Measurements from ENCODE around the gene GDI2. TPM values are rescaled to one million over a fixed set of nuclear protein-coding genes. Genes with fewer than 3 reads are reported as not detected.

The GDI2 gene
- total and polyA plus RNA-seq, 9 of the 15 experiments (the other 6 are each of a cell fraction or from before 2014, with no cell fraction given) = 262 to 424 (median 287) TPM

- in situ Hi-C loops (cut with MboI) (no loop called here), intact Hi-C loops (cut with micrococcal nuclease) (loop anchor here (5.0 kb wide), 3 partner anchors 35 to 80 kb away; partner anchors contain the start of gene FBH1)
- Histone ChIP-seq H3K9ac (ENCODE audit: insufficient read depth in 1 of 2, low read depth in 2 of 2, low read length in 2 of 2) (peak overlapping the region; percentile 97 to 98), H3K79me2 (ENCODE audit: control insufficient read depth, insufficient read depth, low read length) (peaks cover 74% of the 10 kb centered on the region), H3K27ac (ENCODE audit: extremely low read depth, low read depth, low read length) (peak overlapping the region; percentile 98), H4K20me1 (replicated peaks; ENCODE audit: control insufficient read depth, insufficient read depth, low read length) (peaks cover 28% of the 10 kb centered on the region), H3K9me3 (replicated peaks; ENCODE audit: control insufficient read depth, insufficient read depth, low read depth, low read length) (no peaks in the 10 kb centered on the region), H3K4me1 (replicated peaks in 1 of 2; ENCODE audit: control insufficient read depth in 2 of 2, insufficient read depth in 2 of 2, low read length in 2 of 2) (peaks cover 12 to 27% of the 10 kb centered on the region in 2 experiments), H3K27me3 (ENCODE audit: control insufficient read depth in 2 of 2, insufficient read depth in 2 of 2, low read length in 2 of 2) (no peaks in the 10 kb centered on the region), H3K4me3 (peak overlapping the region; percentile 98), H3K36me3 (ENCODE audit: control insufficient read depth, insufficient read depth, low read length) (peaks cover 36% of the 10 kb centered on the region), H3K4me2 (ENCODE audit: insufficient read depth, low read length) (peak overlapping the region; percentile 84), H2AFZ (ENCODE audit: low read depth, low read length) (peak overlapping the region; percentile 82; the same call in 1 of the 2 replicates), H3K9me1 (ENCODE audit: control insufficient read depth, insufficient read depth, low read length) (no peaks in the 10 kb centered on the region)
- ChIA-PET POLR2A (interaction anchor here (0.6 to 3.4 kb wide), 10 partner anchors 8 to 589 kb away, joined by 3 to 19 read pairs (median 5); partner anchors contain the start of genes ANKRD16 and FBH1), CTCF (ENCODE audit: low intra/inter-chr PET ratio) (interaction anchor here (1.0 kb wide), 1 partner anchor 277 kb away, joined by 5 read pairs; the partner anchor contains the start of gene RBM17)
- FAIRE-seq (no peak), ATAC-seq (peak; percentile 69), DNase-seq (ENCODE audit: extremely low read depth in 1 of 4, low spot score in 3 of 4) (peak; percentile 53 to 62 (median 61))
- BruUV-seq (replicated peaks) = TSS peak; percentile 32
- 0% methylated on average over 24 of the region's 49 CpGs for WGBS (ENCODE audit: insufficient coverage, low coverage, missing lambda C conversion rate)
- TF ChIP-seq ZBTB7A (IDR thresholded peaks at IDR 0.05; ENCODE audit: borderline replicate concordance, control insufficient read depth, low read depth, low read length) (peak; percentile 24; the same call in 1 of the 2 replicates), ZBTB26 (CRISPR knock-in tag; IDR thresholded peaks at IDR 0.05) (no peak), ZBTB9 (CRISPR knock-in tag; IDR thresholded peaks at IDR 0.05) (no peak), ZNF316 (IDR thresholded peaks at IDR 0.05) (no peak), PRMT5 (CRISPR knock-in tag; IDR thresholded peaks at IDR 0.05) (no peak), GATA2 (CRISPR knock-in tag; IDR thresholded peaks at IDR 0.05) (no peak), KAT8 (IDR thresholded peaks at IDR 0.05; ENCODE audit: low read depth) (no peak), JUND (IDR thresholded peaks at IDR 0.05; ENCODE audit: borderline replicate concordance, low read depth, low read length) (no peak), JUND (tag; IDR thresholded peaks at IDR 0.05; ENCODE audit: borderline replicate concordance, low read depth, low read length) (no peak), CBX1 (IDR thresholded peaks at IDR 0.05; ENCODE audit: low read depth) (0 out of 2 replicates have a peak, but pooled peaks have one; percentile 9), RBM22 (IDR thresholded peaks at IDR 0.05; ENCODE audit: low read depth, low read length, poor library complexity, severe bottlenecking) (peak; percentile 42)
- TF ChIP-seq, protein P1, sequence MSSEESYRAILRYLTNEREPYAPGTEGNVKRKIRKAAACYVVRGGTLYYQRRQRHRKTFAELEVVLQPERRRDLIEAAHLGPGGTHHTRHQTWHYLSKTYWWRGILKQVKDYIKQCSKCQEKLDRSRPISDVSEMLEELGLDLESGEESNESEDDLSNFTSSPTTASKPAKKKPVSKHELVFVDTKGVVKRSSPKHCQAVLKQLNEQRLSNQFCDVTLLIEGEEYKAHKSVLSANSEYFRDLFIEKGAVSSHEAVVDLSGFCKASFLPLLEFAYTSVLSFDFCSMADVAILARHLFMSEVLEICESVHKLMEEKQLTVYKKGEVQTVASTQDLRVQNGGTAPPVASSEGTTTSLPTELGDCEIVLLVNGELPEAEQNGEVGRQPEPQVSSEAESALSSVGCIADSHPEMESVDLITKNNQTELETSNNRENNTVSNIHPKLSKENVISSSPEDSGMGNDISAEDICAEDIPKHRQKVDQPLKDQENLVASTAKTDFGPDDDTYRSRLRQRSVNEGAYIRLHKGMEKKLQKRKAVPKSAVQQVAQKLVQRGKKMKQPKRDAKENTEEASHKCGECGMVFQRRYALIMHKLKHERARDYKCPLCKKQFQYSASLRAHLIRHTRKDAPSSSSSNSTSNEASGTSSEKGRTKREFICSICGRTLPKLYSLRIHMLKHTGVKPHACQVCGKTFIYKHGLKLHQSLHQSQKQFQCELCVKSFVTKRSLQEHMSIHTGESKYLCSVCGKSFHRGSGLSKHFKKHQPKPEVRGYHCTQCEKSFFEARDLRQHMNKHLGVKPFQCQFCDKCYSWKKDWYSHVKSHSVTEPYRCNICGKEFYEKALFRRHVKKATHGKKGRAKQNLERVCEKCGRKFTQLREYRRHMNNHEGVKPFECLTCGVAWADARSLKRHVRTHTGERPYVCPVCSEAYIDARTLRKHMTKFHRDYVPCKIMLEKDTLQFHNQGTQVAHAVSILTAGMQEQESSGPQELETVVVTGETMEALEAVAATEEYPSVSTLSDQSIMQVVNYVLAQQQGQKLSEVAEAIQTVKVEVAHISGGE (CRISPR knock-in tag; IDR thresholded peaks at IDR 0.05) = peak in 1 of 3 experiments; percentile 43; a peak in 1 of 6 replicates
- TF ChIP-seq, protein P2, sequence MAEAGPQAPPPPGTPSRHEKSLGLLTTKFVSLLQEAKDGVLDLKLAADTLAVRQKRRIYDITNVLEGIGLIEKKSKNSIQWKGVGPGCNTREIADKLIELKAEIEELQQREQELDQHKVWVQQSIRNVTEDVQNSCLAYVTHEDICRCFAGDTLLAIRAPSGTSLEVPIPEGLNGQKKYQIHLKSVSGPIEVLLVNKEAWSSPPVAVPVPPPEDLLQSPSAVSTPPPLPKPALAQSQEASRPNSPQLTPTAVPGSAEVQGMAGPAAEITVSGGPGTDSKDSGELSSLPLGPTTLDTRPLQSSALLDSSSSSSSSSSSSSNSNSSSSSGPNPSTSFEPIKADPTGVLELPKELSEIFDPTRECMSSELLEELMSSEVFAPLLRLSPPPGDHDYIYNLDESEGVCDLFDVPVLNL (CRISPR knock-in tag; IDR thresholded peaks at IDR 0.05; ENCODE audit: low read depth) = no peak
Measured at GRCh38 chr10:5812283-5813090, 747 bp downstream of the GDI2 start.

All from K562 (cell line).